Right lobe of liver (tissue), 4 donors: ENCODE results near the gene TRRAP.

Experiments
- POLR2A ChIP-seq: fragments of 450-650 bp; IDR thresholded peaks from one replicate; pipeline ENCODE4 v1.6.1; 2017; ENCODE audit warnings: antibody characterized with exemption, mild to moderate bottlenecking
- TF ChIP-seq, protein P1 (sequence below), 4 donors: fragments of 200-600 bp in 3 of 4; fragments of 450-650 bp in 1 of 4; IDR thresholded peaks; one replicate each; pipeline versions ENCODE4 v1.5.1 to v1.8.0; 2016 to 2022; ENCODE audit warnings: antibody characterized with exemption in 4 of 4, mild to moderate bottlenecking in 2 of 4
- donor health status: DM: no; HTN: no; CAD: no.
- donor health status: DM: no; HTN: no; CAD: no.
- donor health status: DM: no; HTN: yes; CAD: no.

DNA sequence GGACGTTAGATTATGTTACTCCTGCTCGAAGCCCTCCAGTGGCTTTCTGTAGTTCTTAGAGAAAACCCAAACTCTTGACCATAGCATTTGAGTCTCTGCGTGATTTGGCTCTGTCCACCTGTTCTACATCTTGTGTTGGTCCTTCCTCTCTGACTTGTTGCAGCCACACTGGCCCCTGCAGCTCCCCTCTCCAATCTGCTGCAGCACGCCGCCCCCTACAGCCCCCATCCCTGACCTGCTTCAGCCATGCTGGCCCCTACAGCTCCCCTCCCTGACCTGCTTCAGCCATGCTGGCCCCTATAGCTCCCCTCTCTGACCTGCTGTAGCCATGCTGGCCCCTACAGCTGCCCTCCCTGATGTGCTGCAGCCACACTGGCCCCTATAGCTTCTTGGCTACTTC, 29.2 kb downstream of the TRRAP start:
- TF ChIP-seq, protein P1, sequence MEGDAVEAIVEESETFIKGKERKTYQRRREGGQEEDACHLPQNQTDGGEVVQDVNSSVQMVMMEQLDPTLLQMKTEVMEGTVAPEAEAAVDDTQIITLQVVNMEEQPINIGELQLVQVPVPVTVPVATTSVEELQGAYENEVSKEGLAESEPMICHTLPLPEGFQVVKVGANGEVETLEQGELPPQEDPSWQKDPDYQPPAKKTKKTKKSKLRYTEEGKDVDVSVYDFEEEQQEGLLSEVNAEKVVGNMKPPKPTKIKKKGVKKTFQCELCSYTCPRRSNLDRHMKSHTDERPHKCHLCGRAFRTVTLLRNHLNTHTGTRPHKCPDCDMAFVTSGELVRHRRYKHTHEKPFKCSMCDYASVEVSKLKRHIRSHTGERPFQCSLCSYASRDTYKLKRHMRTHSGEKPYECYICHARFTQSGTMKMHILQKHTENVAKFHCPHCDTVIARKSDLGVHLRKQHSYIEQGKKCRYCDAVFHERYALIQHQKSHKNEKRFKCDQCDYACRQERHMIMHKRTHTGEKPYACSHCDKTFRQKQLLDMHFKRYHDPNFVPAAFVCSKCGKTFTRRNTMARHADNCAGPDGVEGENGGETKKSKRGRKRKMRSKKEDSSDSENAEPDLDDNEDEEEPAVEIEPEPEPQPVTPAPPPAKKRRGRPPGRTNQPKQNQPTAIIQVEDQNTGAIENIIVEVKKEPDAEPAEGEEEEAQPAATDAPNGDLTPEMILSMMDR (IDR thresholded peaks at IDR 0.05) = no peak
- TF ChIP-seq POLR2A = no peak
